Esophagus squamous epithelium (tissue), 4 donors: ENCODE measurements around the gene P2RY6.

Experiments
- CTCF ChIP-seq, 6 experiments: fragments of 450-650 bp in 4 of 6; fragments of 200-600 bp in 2 of 6; sonication (generic) in 2 of 6; IDR thresholded peaks; one replicate each; pipeline ENCODE4 v1.5.1; 2016 to 2019; ENCODE audit warnings: antibody characterized with exemption in 6 of 6, mild to moderate bottlenecking in 4 of 6, moderate library complexity in 4 of 6
- POLR2A ChIP-seq, 4 donors: fragments of 450-650 bp; IDR thresholded peaks; one replicate each; pipeline ENCODE4 v1.6.1; 2017; ENCODE audit warnings: antibody characterized with exemption in 4 of 4, mild to moderate bottlenecking in 4 of 4, moderate library complexity in 3 of 4

GRCh38 chr11:73291196-73291595 is 19.1 kb downstream of the P2RY6 start:
- no peak for TF ChIP-seq CTCF (IDR thresholded peaks at IDR 0.05)
- no peak for TF ChIP-seq POLR2A (IDR thresholded peaks at IDR 0.05)
